ENCODE data around the gene KLF7. TPM values are rescaled to one million over a fixed set of nuclear protein-coding genes. Genes with fewer than 3 reads are reported as not detected.

Gene KLF7
- total and polyA plus RNA-seq, 2 donors (not counting 3 experiments of a cell fraction or from before 2014, with no cell fraction given): 32.8 to 42.9 TPM

GRCh38 chr2:207202645-207203044, 36.9 kb upstream of the KLF7 start:
- no peaks in the 10 kb centered on the region for H3K9me3 ChIP-seq (replicated peaks; ENCODE audit: control insufficient read depth, insufficient read depth, low read length)
- peak; percentile 59 for FAIRE-seq
- no peaks in the 10 kb centered on the region for H3K36me3 ChIP-seq (ENCODE audit: control insufficient read depth in 2 of 2, extremely low read depth in 1 of 2, insufficient read depth in 2 of 2, low read length in 2 of 2)
- no peaks in the 10 kb centered on the region for H3K79me2 ChIP-seq (ENCODE audit: control insufficient read depth, insufficient read depth, low read length)
- ChIA-PET POLR2A (no interaction called here), CTCF (interaction anchor here (1.0 to 2.0 kb wide), 4 partner anchors 13 to 270 kb away, joined by 3 to 10 read pairs (median 6); no protein-coding TSS in a partner anchor)
- H3K4me1 ChIP-seq (ENCODE audit: control insufficient read depth, extremely low read depth, insufficient read depth, low read length): no peaks in the 10 kb centered on the region
- H4K20me1 ChIP-seq (replicated peaks; ENCODE audit: control insufficient read depth, extremely low read depth, insufficient read depth, low read length): no peaks in the 10 kb centered on the region
- intact Hi-C loops (cut with micrococcal nuclease) (no loop called here), dilution Hi-C loops (cut with MboI; ENCODE audit: extremely low pct_ligation_motif_present, low sequenced_read_pairs) (no loop called here)
- peak; percentile 53 for DNase-seq (ENCODE audit: low read depth, low spot score)
- no peaks in the 10 kb centered on the region for H3K27me3 ChIP-seq (ENCODE audit: control insufficient read depth in 2 of 2, insufficient read depth in 2 of 2, low read length in 2 of 2)
- TF ChIP-seq EZH2 (IDR thresholded peaks at IDR 0.05; ENCODE audit: borderline replicate concordance, low read depth, low read length, severe bottlenecking) (no peak), FOS (IDR thresholded peaks at IDR 0.05; ENCODE audit: borderline replicate concordance, insufficient read depth, low read length) (no peak)
- no peak overlapping the region for H3K4me2 ChIP-seq (ENCODE audit: insufficient read depth, low read length)
- H3K9ac ChIP-seq (replicated peaks; ENCODE audit: extremely low read depth, insufficient read depth, low read length): no peak overlapping the region
- no peak overlapping the region for H3K4me3 ChIP-seq (replicated peaks in 1 of 3; ENCODE audit: insufficient read depth in 1 of 3, low read depth in 1 of 3, low read length in 3 of 3)
- no peak overlapping the region for H2AFZ ChIP-seq (ENCODE audit: low read depth, low read length)
- no TSS peak for BruUV-seq (replicated peaks)
- H3K9me1 ChIP-seq (replicated peaks; ENCODE audit: control insufficient read depth, extremely low read depth, insufficient read depth, low read length): no peaks in the 10 kb centered on the region
- no peak overlapping the region for H3K27ac ChIP-seq (ENCODE audit: insufficient read depth, low read depth, low read length)

- no peaks in the 10 kb centered on the region for H3K4me1 ChIP-seq (ENCODE audit: control insufficient read depth, extremely low read depth, insufficient read depth, low read length)
- intact Hi-C loops (cut with micrococcal nuclease): no loop called here
- no peaks in the 10 kb centered on the region for H3K79me2 ChIP-seq (ENCODE audit: control insufficient read depth, insufficient read depth, low read length)
- H3K4me3 ChIP-seq (replicated peaks in 1 of 3; ENCODE audit: insufficient read depth in 1 of 3, low read depth in 1 of 3, low read length in 3 of 3): no peak overlapping the region
- no peaks in the 10 kb centered on the region for H3K9me1 ChIP-seq (replicated peaks; ENCODE audit: control insufficient read depth, extremely low read depth, insufficient read depth, low read length)
- dilution Hi-C loops (cut with MboI; ENCODE audit: extremely low pct_ligation_motif_present, low sequenced_read_pairs): no loop called here
- H3K4me2 ChIP-seq (ENCODE audit: insufficient read depth, low read length): no peak overlapping the region
- TF ChIP-seq CTCF (IDR thresholded peaks at IDR 0.05; ENCODE audit: extremely low read depth in 1 of 2, insufficient read depth in 1 of 2, low read depth in 1 of 2, low read length in 2 of 2) (no peak), MYC (IDR thresholded peaks at IDR 0.05; ENCODE audit: low read depth, low read length) (no peak)
- FAIRE-seq (no peak), DNase-seq (ENCODE audit: low read depth, low spot score) (no peak)
- no peak overlapping the region for H2AFZ ChIP-seq (ENCODE audit: low read depth, low read length)
- H3K9me3 ChIP-seq (replicated peaks; ENCODE audit: control insufficient read depth, insufficient read depth, low read length): no peaks in the 10 kb centered on the region
- H3K27me3 ChIP-seq (ENCODE audit: control insufficient read depth in 2 of 2, insufficient read depth in 2 of 2, low read length in 2 of 2): no peaks in the 10 kb centered on the region
- ChIA-PET POLR2A (no interaction called here), CTCF (interaction anchor here (0.5 kb wide), 1 partner anchor 554 kb away, joined by 5 read pairs; no protein-coding TSS in a partner anchor)
- no TSS peak for BruUV-seq (replicated peaks)
- no peak overlapping the region for H3K27ac ChIP-seq (ENCODE audit: insufficient read depth, low read depth, low read length)
- no peak overlapping the region for H3K9ac ChIP-seq (replicated peaks; ENCODE audit: extremely low read depth, insufficient read depth, low read length)
- no peaks in the 10 kb centered on the region for H3K36me3 ChIP-seq (ENCODE audit: control insufficient read depth in 2 of 2, extremely low read depth in 1 of 2, insufficient read depth in 2 of 2, low read length in 2 of 2)
- no peaks in the 10 kb centered on the region for H4K20me1 ChIP-seq (replicated peaks; ENCODE audit: control insufficient read depth, extremely low read depth, insufficient read depth, low read length)
These were observed 35.7 kb upstream of the KLF7 start for GRCh38 chr2:207201416-207201815.
